HG03575 (cell line): Measurements from ENCODE around the gene UBE2I.
"Not testable (repeated sequence)": the region's sequence is repeated elsewhere in the genome, so short reads cannot be mapped to it uniquely, and the experiment has no call there.

Source experiments
- ATAC-seq: cut with Tn5 transposase; IDR thresholded peaks from one replicate; pipeline ENCODE4 v1.9.1; 2021; ENCODE audit not compliant: unreplicated experiment, insufficient number of reproducible peaks, low FRiP score; ENCODE audit errors: extremely low read depth

Gene UBE2I

GRCh38 chr16:1289477-1289866, 20.0 kb upstream of the UBE2I start:
- no peak for ATAC-seq

- no peak for ATAC-seq
These were observed 19.4 kb upstream of the UBE2I start for GRCh38 chr16:1290063-1290501.

GRCh38 chr16:1290860-1291575, 18.4 kb upstream of the UBE2I start:
- ATAC-seq: no peak

- ATAC-seq: no peak
These were observed 17.9 kb upstream of the UBE2I start for GRCh38 chr16:1291576-1291974.

- ATAC-seq: not testable (repeated sequence)
These were observed 17.2 kb upstream of the UBE2I start for GRCh38 chr16:1292208-1292607.

- ATAC-seq: not testable (repeated sequence)
These were observed 16.6 kb upstream of the UBE2I start for GRCh38 chr16:1292808-1293207.

- no peak for ATAC-seq
These were observed 15.3 kb upstream of the UBE2I start for GRCh38 chr16:1293921-1294656.

GRCh38 chr16:1295465-1295864, 14.0 kb upstream of the UBE2I start:
- no peak for ATAC-seq

- not testable (repeated sequence) for ATAC-seq
These were observed 12.8 kb upstream of the UBE2I start for GRCh38 chr16:1296688-1297017.

GRCh38 chr16:1297018-1297696, 12.3 kb upstream of the UBE2I start:
- no peak for ATAC-seq

- ATAC-seq: no peak
These were observed 11.0 kb upstream of the UBE2I start for GRCh38 chr16:1298406-1298805.

- ATAC-seq: no peak
These were observed 10.2 kb upstream of the UBE2I start for GRCh38 chr16:1299012-1299867.

- no peak for ATAC-seq
These were observed 9.6 kb upstream of the UBE2I start for GRCh38 chr16:1299868-1300203.

GRCh38 chr16:1300664-1301476, 8.6 kb upstream of the UBE2I start:
- ATAC-seq: no peak

- ATAC-seq: no peak
These were observed 7.9 kb upstream of the UBE2I start for GRCh38 chr16:1301562-1301961.

GRCh38 chr16:1305823-1306222, 3.6 kb upstream of the UBE2I start:
- ATAC-seq: no peak

- no peak for ATAC-seq
These were observed 3.1 kb upstream of the UBE2I start for GRCh38 chr16:1306334-1306733.
